GM10266 (cell line): ENCODE measurements around the gene PLK1.

Source experiments
- DNase-seq: peaks from one replicate; pipeline ENCODE4 v3.0.0; 2012; ENCODE audit errors: extremely low spot score
- TF ChIP-seq, protein P1 (sequence below): IDR thresholded peaks from 2 replicates; pipeline ENCODE4 v1.5.1; 2012; ENCODE audit warnings: mild to moderate bottlenecking, low read depth; ENCODE audit not compliant: control insufficient read depth, insufficient read depth; ENCODE audit errors: missing control alignments

The PLK1 gene

DNA sequence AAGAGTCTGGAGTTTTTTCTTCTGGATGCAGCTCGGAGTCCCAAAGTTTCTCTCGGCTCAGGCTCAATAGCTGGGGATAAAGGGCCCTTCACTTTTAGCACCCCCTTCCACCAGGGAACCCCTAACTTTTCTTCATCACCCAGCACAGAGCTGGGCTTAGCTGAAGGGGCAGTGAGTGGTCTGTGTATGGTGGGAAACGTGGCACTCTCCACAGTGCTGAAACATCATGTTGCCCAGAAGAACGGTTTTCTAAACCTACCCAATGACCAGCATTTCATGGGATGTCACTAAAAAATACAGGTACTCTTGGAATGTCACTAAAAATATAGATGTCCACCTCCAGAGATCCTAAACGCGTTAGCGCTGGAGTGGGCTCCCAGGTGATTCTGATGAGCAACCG lies 22.4 kb downstream of the PLK1 start:
- TF ChIP-seq, protein P1, sequence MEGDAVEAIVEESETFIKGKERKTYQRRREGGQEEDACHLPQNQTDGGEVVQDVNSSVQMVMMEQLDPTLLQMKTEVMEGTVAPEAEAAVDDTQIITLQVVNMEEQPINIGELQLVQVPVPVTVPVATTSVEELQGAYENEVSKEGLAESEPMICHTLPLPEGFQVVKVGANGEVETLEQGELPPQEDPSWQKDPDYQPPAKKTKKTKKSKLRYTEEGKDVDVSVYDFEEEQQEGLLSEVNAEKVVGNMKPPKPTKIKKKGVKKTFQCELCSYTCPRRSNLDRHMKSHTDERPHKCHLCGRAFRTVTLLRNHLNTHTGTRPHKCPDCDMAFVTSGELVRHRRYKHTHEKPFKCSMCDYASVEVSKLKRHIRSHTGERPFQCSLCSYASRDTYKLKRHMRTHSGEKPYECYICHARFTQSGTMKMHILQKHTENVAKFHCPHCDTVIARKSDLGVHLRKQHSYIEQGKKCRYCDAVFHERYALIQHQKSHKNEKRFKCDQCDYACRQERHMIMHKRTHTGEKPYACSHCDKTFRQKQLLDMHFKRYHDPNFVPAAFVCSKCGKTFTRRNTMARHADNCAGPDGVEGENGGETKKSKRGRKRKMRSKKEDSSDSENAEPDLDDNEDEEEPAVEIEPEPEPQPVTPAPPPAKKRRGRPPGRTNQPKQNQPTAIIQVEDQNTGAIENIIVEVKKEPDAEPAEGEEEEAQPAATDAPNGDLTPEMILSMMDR = no peak
- DNase-seq = no peak

DNA sequence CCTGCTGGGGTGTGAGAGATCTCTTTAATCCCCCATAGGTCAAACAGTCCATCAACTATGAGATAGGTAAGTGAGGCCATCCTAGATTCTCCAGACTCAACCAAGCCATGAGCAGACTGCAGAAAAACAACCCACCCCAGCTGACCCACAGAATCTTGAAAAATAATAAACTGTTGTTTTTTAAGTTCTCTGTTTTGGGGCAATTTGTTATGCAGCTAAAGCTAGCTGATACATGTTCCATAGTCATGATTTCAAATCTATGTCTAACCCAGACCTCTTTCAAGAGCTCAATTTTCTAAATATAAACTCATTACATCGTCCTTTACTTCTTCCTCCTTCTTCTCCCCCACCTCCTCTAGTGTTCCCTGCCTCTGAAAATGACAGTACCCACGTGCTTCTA lies 24.3 kb downstream of the PLK1 start:
- TF ChIP-seq, protein P1 = no peak
- DNase-seq = no peak

DNA sequence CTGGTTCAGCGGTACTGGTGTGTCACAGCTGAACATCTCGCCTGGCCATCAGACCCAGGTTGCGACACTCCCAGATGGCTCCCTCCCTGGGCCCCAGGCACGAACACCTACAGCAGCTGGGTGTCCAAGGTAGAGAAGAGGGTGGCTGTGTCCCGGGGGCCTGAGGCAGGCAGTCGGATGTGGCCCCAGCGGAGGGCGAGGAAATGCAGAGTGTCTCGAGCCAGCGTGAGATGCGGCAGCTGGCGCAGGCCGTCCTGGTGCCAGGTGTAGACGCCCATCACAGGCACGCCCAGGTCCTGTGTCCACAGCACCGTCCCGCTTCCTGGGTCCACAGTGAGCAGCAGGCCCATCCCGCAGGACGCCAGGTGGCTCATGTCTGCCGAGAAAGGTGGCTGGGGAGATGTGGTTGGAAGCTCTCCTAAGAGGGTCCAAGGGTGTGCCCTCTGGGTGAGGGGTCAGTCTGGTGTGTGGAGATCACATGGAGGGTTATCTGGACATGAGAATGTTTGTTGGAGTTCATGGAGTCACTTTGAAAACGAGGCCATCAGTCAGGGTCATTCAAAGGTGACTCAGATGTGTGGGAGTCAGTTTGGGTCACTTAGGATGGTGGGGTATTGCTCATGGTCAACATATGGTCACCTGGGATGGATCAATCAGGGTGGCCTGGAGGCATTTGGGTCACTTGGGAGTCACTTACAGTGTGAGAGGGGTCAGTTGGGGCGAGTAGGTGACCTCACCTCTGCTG lies 26.3 kb downstream of the PLK1 start:
- no peak for DNase-seq
- TF ChIP-seq, protein P1 = no peak

DNA sequence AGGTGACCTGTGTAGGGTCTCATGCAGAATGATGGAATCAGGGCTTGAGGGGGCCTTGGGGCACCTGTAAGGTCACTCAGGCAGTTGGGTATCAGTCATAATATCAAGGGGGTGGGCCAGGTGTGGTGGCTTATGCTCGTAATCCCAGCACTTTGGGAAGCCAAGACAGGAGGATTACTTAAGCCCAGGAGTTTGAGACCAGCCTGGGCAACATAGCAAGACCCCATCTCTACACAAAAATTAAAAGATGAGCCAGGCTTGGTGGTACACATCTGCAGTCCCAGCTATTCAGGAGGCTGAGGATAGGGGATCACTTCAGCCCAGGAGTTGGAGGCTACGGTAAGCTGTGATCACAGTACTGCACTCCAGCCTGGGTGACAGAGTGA lies 26.8 kb downstream of the PLK1 start:
- DNase-seq = no peak
- TF ChIP-seq, protein P1 = no peak

DNA sequence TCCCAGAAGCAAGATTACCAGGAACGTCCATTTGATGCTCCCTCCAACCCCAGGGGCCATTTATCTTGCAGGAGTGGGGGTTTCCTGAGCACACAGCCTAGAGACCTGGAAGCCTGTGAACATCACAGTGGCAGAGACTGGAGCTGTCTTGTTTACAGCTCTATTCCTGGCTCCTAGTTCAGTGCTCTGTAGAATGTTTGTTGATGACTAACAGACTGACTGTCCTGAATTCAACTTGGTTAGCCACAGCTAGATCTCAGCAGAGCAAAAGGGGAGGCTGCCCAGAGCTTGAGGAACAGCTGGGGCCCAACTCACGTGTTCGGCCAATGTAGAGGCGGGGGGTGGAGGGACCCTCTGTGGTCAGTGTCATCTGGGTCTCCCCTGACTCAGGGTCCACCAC lies 27.8 kb downstream of the PLK1 start:
- DNase-seq = no peak

DNA sequence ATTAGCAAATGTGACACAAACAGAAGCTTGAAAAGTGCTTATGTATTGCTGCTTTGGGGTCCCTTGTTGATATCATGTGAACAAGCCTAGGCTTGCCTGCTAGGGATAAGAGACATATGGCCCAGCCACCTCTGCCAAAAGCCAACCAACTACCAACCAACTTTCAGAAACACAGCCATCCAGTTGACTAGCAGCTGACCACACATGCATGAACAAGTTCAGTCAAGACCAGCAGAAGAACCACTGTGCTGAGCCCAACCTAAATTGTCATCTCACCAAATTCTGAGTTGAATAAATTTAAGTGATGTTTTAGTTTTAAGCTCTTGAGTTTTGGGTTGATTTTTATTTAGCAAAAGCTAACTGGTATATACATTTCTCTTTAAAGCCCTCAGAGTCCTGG lies 30.8 kb downstream of the PLK1 start:
- no peak for DNase-seq
- TF ChIP-seq, protein P1 = no peak

More for the DNA sequence above, 27.8 kb downstream of the PLK1 start:
- TF ChIP-seq, protein P1 = no peak

DNA sequence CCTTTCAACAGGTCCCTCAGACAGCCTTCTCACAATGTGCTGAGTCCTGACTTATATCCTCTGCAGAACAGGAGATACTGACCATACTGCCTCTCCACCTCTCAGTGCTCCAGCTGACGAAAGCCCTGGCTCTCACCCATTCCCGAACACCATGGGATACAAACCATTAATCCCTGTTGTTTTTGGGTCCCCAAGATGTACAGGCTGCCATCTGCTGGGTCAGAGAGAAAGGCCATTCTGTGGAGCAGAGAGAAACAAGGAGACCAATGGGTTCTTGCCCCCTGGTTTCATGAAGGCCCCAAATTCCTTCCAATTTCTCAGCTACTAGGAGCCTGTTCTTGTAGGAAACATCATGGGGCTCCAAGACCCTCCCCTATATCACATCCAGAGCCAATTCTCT lies 31.3 kb downstream of the PLK1 start:
- TF ChIP-seq, protein P1 = no peak
- DNase-seq = no peak
